Measurements from ENCODE around the gene FCRL6.

FCRL6 gene

DNA sequence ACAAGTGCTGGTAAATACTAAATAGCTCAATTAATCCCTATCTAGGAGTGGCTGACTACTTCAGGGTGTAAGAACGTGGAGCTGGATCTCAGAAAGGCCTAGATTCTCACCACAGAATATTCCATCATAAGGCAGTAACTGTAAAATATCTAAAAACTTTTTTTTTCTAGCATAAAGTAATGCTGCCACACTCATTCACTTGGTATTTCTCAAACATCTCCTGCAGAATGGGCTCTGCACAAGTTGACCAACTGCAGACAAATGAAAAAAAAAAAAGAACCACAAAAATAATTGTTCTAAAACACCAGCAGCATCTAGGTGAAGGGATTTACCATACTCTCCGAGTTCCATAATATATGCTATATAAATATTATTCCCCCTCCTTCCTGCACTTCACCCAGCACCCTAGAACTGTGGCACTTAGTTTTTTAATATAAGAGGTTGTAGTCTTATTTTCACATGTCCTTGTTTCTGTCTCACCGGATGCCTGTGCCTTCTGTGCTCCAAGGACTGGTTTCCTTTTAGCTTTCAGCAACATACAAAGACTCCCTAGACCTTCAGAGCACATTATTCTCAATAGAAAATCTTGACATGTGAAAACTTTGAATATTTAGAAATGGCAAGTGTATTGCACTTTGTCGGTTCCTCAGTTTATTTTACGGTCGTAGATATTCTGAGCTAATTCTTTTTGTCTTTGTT is 51.4 kb downstream of the FCRL6 start:
- CTCF ChIA-PET: interaction anchor here (0.6 to 1.7 kb wide), 9 partner anchors 12 to 92 kb away, joined by 3 to 5 read pairs (median 3); no protein-coding TSS in a partner anchor
- Histone ChIP-seq H3K9me3 (ENCODE audit: control insufficient read depth, insufficient read depth, low read depth, low read length) (no peaks in the 10 kb centered on the region), H3K4me3 (ENCODE audit: low read depth, low read length) (no peak overlapping the region), H3K4me1 (ENCODE audit: control insufficient read depth, insufficient read depth, low read length) (0 out of 2 replicates have a peak, but pooled peaks cover 4% of the 10 kb centered on the region), H3K36me3 (ENCODE audit: control insufficient read depth in 2 of 2, insufficient read depth in 1 of 2, low read length in 2 of 2) (no peaks in the 10 kb centered on the region), H3K27ac (ENCODE audit: extremely low read depth, low read depth, low read length) (no peak overlapping the region)
- no peak for TF ChIP-seq OSR2 (tag by site-specific recombination; IDR thresholded peaks at IDR 0.05)
- no peak for TF ChIP-seq ZNF157 (tag by site-specific recombination; IDR thresholded peaks at IDR 0.05)
- no peak for TF ChIP-seq HOXC10 (CRISPR knock-in tag; IDR thresholded peaks at IDR 0.05)
- no peak for TF ChIP-seq ZNF169 (tag by site-specific recombination; IDR thresholded peaks at IDR 0.05)
- TF ChIP-seq ZNF747 (tag by site-specific recombination; IDR thresholded peaks at IDR 0.05): no peak
- TF ChIP-seq KLF1 (tag by site-specific recombination; IDR thresholded peaks at IDR 0.05): no peak
- no peak for TF ChIP-seq KLF10 (tag by site-specific recombination; IDR thresholded peaks at IDR 0.05)
- TF ChIP-seq, protein P1, sequence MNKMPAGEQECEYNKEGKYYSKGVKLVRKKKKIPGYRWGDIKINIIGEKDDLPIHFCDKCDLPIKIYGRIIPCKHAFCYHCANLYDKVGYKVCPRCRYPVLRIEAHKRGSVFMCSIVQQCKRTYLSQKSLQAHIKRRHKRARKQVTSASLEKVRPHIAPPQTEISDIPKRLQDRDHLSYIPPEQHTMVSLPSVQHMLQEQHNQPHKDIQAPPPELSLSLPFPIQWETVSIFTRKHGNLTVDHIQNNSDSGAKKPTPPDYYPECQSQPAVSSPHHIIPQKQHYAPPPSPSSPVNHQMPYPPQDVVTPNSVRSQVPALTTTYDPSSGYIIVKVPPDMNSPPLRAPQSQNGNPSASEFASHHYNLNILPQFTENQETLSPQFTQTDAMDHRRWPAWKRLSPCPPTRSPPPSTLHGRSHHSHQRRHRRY (tag by site-specific recombination; IDR thresholded peaks at IDR 0.05): no peak
- TF ChIP-seq ZNF704 (tag by site-specific recombination; IDR thresholded peaks at IDR 0.05): no peak
- TF ChIP-seq, protein P2, sequence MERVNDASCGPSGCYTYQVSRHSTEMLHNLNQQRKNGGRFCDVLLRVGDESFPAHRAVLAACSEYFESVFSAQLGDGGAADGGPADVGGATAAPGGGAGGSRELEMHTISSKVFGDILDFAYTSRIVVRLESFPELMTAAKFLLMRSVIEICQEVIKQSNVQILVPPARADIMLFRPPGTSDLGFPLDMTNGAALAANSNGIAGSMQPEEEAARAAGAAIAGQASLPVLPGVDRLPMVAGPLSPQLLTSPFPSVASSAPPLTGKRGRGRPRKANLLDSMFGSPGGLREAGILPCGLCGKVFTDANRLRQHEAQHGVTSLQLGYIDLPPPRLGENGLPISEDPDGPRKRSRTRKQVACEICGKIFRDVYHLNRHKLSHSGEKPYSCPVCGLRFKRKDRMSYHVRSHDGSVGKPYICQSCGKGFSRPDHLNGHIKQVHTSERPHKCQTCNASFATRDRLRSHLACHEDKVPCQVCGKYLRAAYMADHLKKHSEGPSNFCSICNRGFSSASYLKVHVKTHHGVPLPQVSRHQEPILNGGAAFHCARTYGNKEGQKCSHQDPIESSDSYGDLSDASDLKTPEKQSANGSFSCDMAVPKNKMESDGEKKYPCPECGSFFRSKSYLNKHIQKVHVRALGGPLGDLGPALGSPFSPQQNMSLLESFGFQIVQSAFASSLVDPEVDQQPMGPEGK (tag by site-specific recombination; IDR thresholded peaks at IDR 0.05): no peak
- TF ChIP-seq BCL11B (tag by site-specific recombination; IDR thresholded peaks at IDR 0.05; ENCODE audit: low read depth): no peak
- no peak for TF ChIP-seq SP7 (tag by site-specific recombination; IDR thresholded peaks at IDR 0.05)
- TF ChIP-seq ZNF214 (tag by site-specific recombination; IDR thresholded peaks at IDR 0.05; ENCODE audit: borderline replicate concordance): no peak
- TF ChIP-seq ZNF530 (tag by site-specific recombination; IDR thresholded peaks at IDR 0.05; ENCODE audit: low read depth): no peak
- TF ChIP-seq MZF1 (tag by site-specific recombination; IDR thresholded peaks at IDR 0.05; ENCODE audit: borderline replicate concordance): no peak
- TF ChIP-seq ZNF558 (tag by site-specific recombination; IDR thresholded peaks at IDR 0.05): no peak
- no peak for TF ChIP-seq KLF9 (tag by site-specific recombination; IDR thresholded peaks at IDR 0.05; ENCODE audit: low read depth)
- no peak for TF ChIP-seq ZNF837 (tag by site-specific recombination; IDR thresholded peaks at IDR 0.05)
- TF ChIP-seq, protein P3, sequence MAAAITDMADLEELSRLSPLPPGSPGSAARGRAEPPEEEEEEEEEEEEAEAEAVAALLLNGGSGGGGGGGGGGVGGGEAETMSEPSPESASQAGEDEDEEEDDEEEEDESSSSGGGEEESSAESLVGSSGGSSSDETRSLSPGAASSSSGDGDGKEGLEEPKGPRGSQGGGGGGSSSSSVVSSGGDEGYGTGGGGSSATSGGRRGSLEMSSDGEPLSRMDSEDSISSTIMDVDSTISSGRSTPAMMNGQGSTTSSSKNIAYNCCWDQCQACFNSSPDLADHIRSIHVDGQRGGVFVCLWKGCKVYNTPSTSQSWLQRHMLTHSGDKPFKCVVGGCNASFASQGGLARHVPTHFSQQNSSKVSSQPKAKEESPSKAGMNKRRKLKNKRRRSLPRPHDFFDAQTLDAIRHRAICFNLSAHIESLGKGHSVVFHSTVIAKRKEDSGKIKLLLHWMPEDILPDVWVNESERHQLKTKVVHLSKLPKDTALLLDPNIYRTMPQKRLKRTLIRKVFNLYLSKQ (tag by site-specific recombination; IDR thresholded peaks at IDR 0.05; ENCODE audit: borderline replicate concordance): no peak
- TF ChIP-seq MEIS1 (CRISPR knock-in tag; IDR thresholded peaks at IDR 0.05; ENCODE audit: borderline replicate concordance): no peak
- POLR2A ChIA-PET: interaction anchor here (0.8 to 1.3 kb wide), 3 partner anchors 12 to 69 kb away, joined by 3 to 5 read pairs (median 5); no protein-coding TSS in a partner anchor

All from HEK293 (cell line).